GM18499 (cell line): ENCODE data around the gene ILK.

Source experiments
- ATAC-seq: cut with Tn5 transposase; IDR thresholded peaks from one replicate; pipeline ENCODE4 v1.9.1; 2021; ENCODE audit warnings: moderate number of reproducible peaks; ENCODE audit not compliant: insufficient read depth, unreplicated experiment

The ILK gene

GRCh38 chr11:6617315-6617781 lies 13.8 kb downstream of the ILK start:
- no peak for ATAC-seq

- ATAC-seq: no peak
Observed at GRCh38 chr11:6618117-6619003, 14.8 kb downstream of the ILK start.

- peak; percentile 97 for ATAC-seq
Observed at GRCh38 chr11:6619004-6619745, 15.6 kb downstream of the ILK start, which contains the start of gene TPP1. TSS of gene TPP1 (minus strand) at chr11:6619422. CDS start at chr11:6619400, 22 bp downstream.

GRCh38 chr11:6620636-6621035 lies 17.1 kb downstream of the ILK start:
- no peak for ATAC-seq

GRCh38 chr11:6621711-6622211 lies 18.2 kb downstream of the ILK start:
- no peak for ATAC-seq

- ATAC-seq: no peak
Observed at GRCh38 chr11:6622261-6623171, 18.9 kb downstream of the ILK start.

GRCh38 chr11:6623391-6624363 lies 20.1 kb downstream of the ILK start:
- no peak for ATAC-seq

GRCh38 chr11:6625156-6625831 lies 21.7 kb downstream of the ILK start:
- no peak for ATAC-seq

GRCh38 chr11:6625832-6626420 lies 22.4 kb downstream of the ILK start:
- no peak for ATAC-seq

GRCh38 chr11:6626971-6627761 lies 23.6 kb downstream of the ILK start:
- ATAC-seq: no peak

- ATAC-seq: peak; percentile 53
Observed at GRCh38 chr11:6627762-6628241, 24.2 kb downstream of the ILK start.

GRCh38 chr11:6628526-6628925 lies 25.0 kb downstream of the ILK start:
- no peak for ATAC-seq

- no peak for ATAC-seq
Observed at GRCh38 chr11:6629573-6629891, 26.0 kb downstream of the ILK start.

GRCh38 chr11:6629892-6630631 lies 26.5 kb downstream of the ILK start:
- ATAC-seq: no peak

GRCh38 chr11:6630632-6631291 lies 27.2 kb downstream of the ILK start:
- no peak for ATAC-seq

GRCh38 chr11:6631361-6631890 lies 27.9 kb downstream of the ILK start:
- no peak for ATAC-seq
